HG03280 (cell line): ENCODE results near the gene TESK2.
"Not testable (repeated sequence)": the region's sequence is repeated elsewhere in the genome, so short reads cannot be mapped to it uniquely, and the experiment has no call there.

Experiments used
- ATAC-seq: cut with Tn5 transposase; IDR thresholded peaks from one replicate; pipeline ENCODE4 v1.9.1; 2021; ENCODE audit warnings: mild to moderate bottlenecking, moderate library complexity; ENCODE audit not compliant: unreplicated experiment

The TESK2 gene

DNA sequence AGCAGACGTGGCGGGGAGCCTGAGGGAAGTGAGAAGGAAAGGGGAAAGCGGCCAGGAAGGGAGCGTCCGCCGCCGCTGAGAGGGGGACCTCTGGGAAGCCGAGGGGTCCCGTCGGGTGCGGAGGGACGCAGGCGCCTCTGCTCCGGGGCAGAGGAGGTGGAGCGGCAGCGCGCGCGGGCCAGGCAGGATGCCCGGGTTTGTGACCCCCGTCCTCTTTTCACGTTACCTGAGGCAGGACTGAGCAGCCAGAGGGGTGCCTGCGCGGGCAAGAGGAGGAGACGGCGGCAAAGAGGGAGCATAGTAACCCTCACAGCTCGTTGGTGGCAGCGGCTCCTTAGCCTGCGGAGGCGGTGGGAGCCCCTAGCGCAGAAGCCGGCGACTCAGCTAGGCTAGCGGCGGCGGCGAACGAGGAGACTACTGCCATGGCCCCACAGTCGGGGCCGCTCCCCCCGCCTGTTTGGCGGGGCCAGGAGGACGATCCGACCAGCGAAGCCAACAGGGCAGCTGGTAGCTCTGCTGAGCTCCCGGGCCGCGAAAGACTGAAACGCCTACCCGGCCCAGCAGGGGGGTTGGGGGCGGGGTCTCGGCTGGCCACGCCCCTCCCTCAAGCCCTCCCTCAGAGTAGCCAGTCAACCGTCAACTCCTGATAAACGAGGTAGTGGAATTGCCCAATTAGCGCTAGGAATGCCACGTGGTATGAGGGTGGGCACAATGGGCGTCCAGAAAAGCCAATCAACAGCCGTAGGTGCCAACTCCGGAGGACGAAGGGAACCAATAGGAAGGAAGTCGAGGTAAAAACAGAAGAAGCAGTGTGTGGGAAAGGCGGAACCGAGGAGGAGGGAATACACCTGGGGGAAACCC is at the start of gene TESK2:
Gene TESK2, minus strand, starts transcription at position 538 of the 861 bp plus-strand sequence. CDS start 33,378 bp downstream, outside the sequence.
- ATAC-seq, result peak; percentile 89

GRCh38 chr1:45536886-45537285 is 45.9 kb upstream of the TESK2 start:
- no peak for ATAC-seq

- ATAC-seq, result no peak
Observed at GRCh38 chr1:45535988-45536766, 45.2 kb upstream of the TESK2 start.

GRCh38 chr1:45531873-45532272 is 40.9 kb upstream of the TESK2 start:
- no peak for ATAC-seq

DNA sequence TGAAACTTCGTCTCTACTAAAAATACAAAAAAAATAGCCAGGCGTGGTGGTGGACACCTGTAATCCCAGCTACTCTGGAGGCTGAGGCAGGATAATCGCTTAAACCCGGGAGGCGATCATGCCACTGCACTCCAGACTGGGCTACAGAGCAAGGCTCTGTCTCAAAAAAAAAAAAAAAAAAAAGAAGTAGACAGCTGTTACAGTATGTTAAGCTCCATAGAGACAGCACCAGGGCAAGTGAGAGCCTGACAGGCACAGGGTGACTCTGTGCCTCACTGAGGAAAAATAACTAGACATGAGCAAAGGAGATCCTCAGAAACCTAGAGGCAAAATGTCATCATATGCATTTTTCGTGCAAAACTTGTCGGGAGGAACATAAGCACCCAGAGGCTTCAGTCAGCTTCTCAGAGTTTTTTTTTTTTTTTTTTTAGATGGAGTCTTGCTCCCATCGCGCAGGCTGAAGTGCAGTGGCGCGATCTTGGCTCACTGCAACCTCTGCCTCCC is 39.7 kb upstream of the TESK2 start:
- no peak for ATAC-seq

DNA sequence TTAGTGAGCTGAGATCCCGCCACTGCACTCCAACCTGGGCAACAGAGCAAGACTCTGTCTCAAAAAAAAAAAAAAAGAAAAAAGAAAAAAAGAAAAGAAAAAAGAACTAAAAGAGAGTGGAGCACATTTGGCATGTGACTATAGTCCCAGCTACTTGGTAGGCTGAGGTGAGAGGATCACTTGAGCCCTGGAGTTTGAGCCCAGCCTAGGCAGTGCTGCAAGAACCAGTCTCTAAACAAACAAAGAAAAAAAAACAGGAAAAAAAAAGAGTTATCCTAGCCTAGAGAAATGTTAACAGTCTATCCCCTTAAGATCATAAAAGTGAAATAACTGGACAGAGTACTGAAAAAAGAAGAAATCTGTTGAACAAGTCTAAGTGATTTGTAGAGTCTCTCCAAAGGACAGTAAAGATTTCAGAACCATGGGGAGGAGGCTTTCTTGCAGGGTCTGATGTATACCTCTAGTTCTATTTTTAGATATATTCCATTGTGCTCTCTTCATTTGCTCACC is 35.2 kb upstream of the TESK2 start:
- no peak for ATAC-seq

- not testable (repeated sequence) for ATAC-seq
Observed at GRCh38 chr1:45523975-45524374, 33.0 kb upstream of the TESK2 start.

DNA sequence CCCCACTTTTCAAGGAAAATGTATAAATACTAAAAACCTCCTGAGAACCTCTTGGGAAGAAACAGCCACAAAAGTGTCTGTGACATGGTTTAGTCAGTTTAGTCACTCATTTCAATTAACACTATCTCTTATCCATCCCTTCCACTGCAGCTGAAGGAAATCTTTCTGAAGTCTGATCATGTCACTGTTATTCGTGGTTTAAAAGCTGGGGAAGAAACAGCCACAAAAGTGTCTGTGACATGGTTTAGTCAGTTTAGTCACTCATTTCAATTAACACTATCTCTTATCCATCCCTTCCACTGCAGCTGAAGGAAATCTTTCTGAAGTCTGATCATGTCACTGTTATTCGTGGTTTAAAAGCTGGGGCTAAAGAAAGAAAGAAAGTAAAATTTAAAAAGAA is 32.6 kb upstream of the TESK2 start:
- ATAC-seq, result not testable (repeated sequence)

DNA sequence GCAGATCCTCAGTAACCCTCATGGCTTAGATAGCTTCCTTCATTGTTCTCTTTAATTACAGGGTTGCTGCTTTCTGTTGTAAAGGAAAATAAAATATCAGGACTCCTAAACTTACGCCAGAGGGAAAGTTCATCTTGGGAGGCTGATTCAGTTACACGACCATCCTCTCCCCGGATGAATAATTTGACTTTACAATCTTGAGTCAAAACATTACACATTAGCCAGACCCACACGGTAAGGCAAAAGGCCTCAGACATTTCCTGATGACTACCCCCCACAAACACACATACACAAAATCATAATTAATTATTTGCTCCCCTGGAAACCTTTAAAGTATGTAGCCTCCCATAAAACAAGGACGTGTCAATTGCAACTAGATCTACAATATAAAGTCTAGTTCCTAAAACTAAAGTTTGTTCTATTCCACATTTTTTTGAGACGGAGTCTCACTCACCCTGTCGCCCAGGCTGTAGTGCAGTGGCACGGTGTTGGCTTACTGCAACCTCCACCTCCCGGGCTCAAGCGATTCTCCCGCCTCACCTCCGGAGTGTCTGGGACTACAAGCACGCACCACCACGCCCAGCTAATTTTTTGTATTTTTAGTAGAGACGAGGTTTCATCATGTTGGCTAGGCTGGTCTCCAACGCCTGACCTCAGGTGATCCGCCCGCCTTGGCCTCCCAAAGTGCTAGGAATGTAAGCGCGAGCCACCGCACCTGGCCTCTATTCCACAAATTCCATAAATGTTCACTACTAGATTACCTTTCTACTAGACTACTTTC is 31.6 kb upstream of the TESK2 start:
- no peak for ATAC-seq

DNA sequence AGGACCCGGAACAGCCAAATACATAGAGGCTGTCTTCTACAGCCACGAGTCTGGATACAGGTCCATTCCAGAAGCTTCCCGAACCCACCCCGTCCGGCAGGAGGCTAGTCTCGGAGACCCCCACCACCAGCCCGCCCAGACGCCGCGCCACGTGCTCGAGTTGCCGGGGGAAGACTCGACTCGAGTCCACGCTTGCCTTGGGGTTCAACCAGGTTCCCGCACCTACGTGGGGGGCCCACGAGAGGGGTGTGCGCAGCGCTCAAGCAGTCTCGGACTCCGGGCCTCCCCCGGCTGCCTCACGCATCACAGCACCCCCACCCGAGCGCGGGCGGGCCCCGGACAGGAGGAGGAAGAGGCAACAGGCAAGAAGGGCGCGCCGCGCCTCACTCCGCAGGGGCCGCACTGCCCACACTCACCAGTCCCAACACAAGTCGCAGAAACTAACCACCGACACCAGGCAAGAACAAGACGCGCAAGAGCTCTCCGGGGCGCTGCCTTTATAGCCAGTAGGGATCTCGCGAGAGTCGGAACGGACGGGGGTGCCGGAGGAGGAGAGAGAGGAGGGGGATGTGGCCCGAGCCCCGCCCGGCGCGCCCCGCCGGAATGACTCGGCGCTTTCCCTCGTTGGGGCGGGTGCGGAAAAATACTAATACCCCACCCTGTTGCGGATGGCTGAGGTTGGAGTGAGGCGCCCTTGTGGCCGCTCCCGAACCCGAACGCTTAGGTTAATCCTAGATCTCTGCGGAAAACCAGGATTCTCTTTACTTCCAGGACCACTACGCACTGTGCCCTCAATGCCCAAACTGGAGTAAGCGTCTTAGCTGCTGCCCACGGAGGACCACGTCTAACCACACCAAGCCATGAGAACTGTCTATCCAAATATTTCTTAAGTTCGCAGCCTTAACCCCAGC is 30.7 kb upstream of the TESK2 start, which contains the start of gene PRDX1:
Gene PRDX1, minus strand, starts transcription at position 472 of the 911 bp plus-strand sequence. CDS start 2,841 bp downstream, outside the sequence.
- peak; percentile 79 for ATAC-seq

GRCh38 chr1:45519774-45520173 is 28.8 kb upstream of the TESK2 start:
- ATAC-seq, result not testable (repeated sequence)

- no peak for ATAC-seq
Observed at GRCh38 chr1:45518910-45519309, 27.9 kb upstream of the TESK2 start.

DNA sequence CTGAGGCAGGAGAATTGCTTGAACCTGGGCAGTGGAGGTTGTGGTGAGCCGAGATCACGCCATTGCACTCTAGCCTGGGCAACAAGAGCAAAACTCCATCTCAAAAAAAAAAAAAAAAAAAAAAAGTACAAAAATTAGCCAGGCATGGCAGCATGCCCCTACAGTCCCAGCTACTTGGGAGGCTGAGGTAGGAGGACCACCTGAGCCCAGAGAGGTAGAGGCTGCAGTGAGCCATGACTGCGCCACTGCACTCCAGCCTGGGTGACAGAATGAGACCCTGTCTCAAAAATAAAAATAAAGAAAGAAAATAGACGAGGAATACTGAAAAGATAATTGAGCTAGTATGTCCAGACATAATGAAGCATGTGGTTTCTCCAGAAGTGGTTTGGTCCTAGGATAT is 27.4 kb upstream of the TESK2 start:
- ATAC-seq, result not testable (repeated sequence)

DNA sequence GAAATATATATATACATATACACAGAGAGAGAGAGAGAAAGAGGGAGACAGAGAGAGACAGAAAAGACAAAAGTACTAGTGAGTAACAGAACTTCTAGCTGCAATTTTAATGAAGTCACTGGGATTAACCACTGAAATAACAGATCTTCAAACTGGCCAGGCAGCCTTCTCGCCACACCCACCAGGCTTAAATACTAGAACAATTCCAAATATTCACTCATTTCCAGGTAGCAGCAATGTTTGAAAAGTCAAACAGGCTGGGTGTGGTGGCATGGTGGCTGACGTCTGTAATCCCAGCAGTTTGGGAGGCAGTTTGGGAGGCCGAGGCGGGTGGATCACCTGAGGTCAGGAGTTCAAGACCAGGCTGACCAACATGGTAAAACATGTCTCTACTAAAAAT is 25.5 kb upstream of the TESK2 start:
- ATAC-seq, result no peak

DNA sequence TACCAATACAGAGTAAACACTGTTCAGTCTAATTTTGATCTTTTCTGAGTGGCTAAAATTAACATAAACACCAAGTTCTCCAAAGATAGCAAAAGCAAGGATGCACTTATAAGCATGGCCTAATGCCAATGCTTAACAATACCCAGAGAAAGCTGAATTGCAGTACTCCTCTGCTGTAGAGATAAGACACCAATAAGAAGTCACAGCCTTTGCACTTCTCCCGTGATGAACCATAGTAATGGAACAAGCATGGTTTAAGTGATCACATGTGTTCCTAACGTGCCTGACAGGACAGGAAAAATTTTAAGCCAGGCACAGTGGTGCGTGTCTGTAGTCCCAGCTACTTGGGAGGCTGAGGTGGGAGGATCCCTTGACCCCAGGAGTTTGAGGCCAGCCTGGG is 25.1 kb upstream of the TESK2 start:
- ATAC-seq, result no peak

DNA sequence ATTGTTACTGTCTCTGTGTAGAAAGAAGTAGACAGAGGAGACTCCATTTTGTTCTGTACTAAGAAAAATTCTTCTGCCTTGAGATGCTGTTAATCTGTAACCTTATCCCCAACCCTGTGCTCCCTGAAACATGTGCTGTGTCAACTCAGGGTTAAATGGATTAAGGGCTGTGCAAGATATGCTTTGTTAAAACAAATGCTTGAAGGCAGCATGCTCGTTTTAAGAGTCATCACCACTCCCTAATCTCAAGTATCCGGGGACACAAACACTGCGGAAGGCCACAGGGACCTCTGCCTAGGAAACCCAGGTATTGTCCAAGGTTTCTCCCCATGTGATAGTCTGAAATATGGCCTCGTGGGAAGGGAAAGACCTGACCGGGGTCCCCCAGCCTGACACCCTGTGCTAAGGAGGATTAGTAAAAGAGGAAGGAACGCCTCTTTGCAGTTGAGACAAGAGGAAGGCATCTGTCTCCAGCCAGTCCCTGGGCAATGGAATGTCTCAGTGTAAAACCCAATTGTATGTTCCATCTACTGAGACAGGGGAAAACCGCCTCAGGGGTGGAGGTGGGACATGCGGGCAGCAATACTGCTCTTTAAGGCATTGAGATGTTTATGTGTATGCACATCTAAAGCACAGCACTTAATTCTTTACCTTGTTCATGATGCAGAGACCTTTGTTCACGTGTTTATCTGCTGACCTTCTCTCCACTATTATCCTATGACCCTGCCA is 22.7 kb upstream of the TESK2 start:
- ATAC-seq, result not testable (repeated sequence)

- no peak for ATAC-seq
Observed at GRCh38 chr1:45512641-45513054, 21.7 kb upstream of the TESK2 start.

DNA sequence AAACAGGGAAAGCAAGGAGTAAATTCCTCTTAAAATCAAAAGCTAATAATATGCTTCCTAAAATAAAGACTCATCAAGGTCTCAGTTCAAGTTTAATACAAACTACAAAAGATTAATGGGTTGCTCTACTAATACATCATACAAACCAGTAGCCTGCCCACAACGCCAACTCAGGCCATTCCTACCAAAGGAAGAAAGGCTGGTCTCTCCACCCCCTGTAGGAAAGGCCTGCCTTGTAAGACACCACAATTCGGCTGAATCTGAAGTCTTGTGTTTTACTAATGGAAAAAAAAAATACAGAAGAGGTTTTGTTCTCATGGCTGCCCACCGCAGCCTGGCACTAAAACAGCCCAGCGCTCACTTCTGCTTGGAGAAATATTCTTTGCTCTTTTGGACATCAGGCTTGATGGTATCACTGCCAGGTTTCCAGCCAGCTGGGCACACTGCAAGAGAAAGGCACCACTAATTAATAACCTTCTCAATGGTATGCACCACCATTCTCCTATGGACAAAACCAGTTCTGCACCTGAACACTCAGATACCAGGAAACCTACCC is 20.1 kb upstream of the TESK2 start:
- no peak for ATAC-seq
